B cell (primary cell): ENCODE data around the gene AATK. TPM values are rescaled to one million over a fixed set of nuclear protein-coding genes. Genes with fewer than 3 reads are reported as not detected.

Experiments used
- ATAC-seq: fragments of 200-7000 bp; cut with Tn5 transposase; one replicate; pipeline ENCODE4 v1.10.0; 2021; ENCODE audit warnings: low read depth, mild to moderate bottlenecking, moderate number of reproducible peaks, moderate library complexity
- CTCF ChIA-PET: fragments of 350-600 bp; sonication (Branson Sonifier 250); formaldehyde crosslinking; loops from one replicate; lab custom pipeline; 2021; ENCODE audit warnings: antibody characterized with exemption, inconsistent platforms; lab: Charles Lee
- POLR2A ChIA-PET: fragments of 350-600 bp; sonication (Branson Sonifier 250); formaldehyde crosslinking; loops from one replicate; lab custom pipeline; 2021; ENCODE audit warnings: antibody characterized with exemption; lab: Charles Lee
- DNase-seq: peaks from one replicate; pipeline ENCODE4 v3.0.0; 2013
- H2AFZ ChIP-seq: 2 replicates; pipeline ENCODE4 v1.6.1; 2012; ENCODE audit warnings: mild to moderate bottlenecking, low read depth, low read length; ENCODE audit not compliant: insufficient read depth, poor library complexity, severe bottlenecking
- H3K27ac ChIP-seq, 2 donors: 1 replicate in 1 of 2; 2 replicates in 1 of 2; pipeline ENCODE4 v1.5.1; 2012 to 2013; ENCODE audit warnings: low read length in 2 of 2, mild to moderate bottlenecking in 2 of 2, moderate library complexity in 1 of 2
- H3K27me3 ChIP-seq, 4 experiments: fragments of 200-600 bp in 1 of 4; sonication (generic) in 1 of 4; replicated peaks in 1 of 4; 1 replicate in 2 of 4; 2 replicates in 2 of 4; pipeline versions ENCODE4 v1.6.1 to v1.7.0; 2013 to 2016; ENCODE audit warnings: low read length in 3 of 4, mild to moderate bottlenecking in 2 of 4, mixed read lengths in 1 of 4, moderate library complexity in 1 of 4; ENCODE audit not compliant: insufficient read depth in 4 of 4, control insufficient read depth in 3 of 4; ENCODE audit errors: control extremely low read depth in 1 of 4
- H3K36me3 ChIP-seq, 2 experiments: replicated peaks in 1 of 2; 1 replicate in 1 of 2; 2 replicates in 1 of 2; pipeline versions ENCODE4 v1.6.1 to v1.7.1; 2013; ENCODE audit warnings: low read length in 1 of 2; ENCODE audit not compliant: insufficient read depth in 2 of 2, control insufficient read depth in 1 of 2; ENCODE audit errors: control extremely low read depth in 1 of 2, extremely low read depth in 1 of 2
- H3K4me1 ChIP-seq, 2 donors: fragments of 200-600 bp in 1 of 2; sonication (generic) in 1 of 2; 1 replicate in 1 of 2; 2 replicates in 1 of 2; pipeline versions ENCODE4 v1.5.1 to v1.6.1; 2013 to 2017; ENCODE audit warnings: low read length in 2 of 2; ENCODE audit not compliant: control insufficient read depth in 2 of 2, insufficient read depth in 2 of 2
- H3K4me2 ChIP-seq: replicated peaks from 2 replicates; pipeline ENCODE3; 2012; ENCODE audit warnings: mild to moderate bottlenecking, low read depth, low read length; ENCODE audit not compliant: poor library complexity, severe bottlenecking
- H3K4me3 ChIP-seq, 5 experiments: fragments of 200-600 bp in 1 of 5; sonication (generic) in 1 of 5; 1 replicate in 3 of 5; 2 replicates in 2 of 5; pipeline versions ENCODE4 v1.5.1 to v1.7.0; 2011 to 2016; ENCODE audit warnings: low read length in 4 of 5, mild to moderate bottlenecking in 4 of 5, low read depth in 2 of 5, control low read depth in 1 of 5, moderate library complexity in 1 of 5; ENCODE audit not compliant: insufficient read depth in 1 of 5; ENCODE audit errors: control extremely low read depth in 1 of 5, extremely low read depth in 1 of 5
- H3K79me2 ChIP-seq: fragments of 200-600 bp; sonication (generic); one replicate; pipeline ENCODE4 v1.6.0; 2016; ENCODE audit warnings: low read length; ENCODE audit not compliant: control insufficient read depth, insufficient read depth
- H3K9ac ChIP-seq: fragments of 200-600 bp; sonication (generic); 2 replicates; pipeline ENCODE4 v1.6.1; 2017; ENCODE audit warnings: mild to moderate bottlenecking, low read length, moderate library complexity
- H3K9me3 ChIP-seq, 3 donors: one replicate each; pipeline versions ENCODE4 v1.6.1 to v1.7.1; 2013; ENCODE audit warnings: low read length in 2 of 3; ENCODE audit not compliant: control insufficient read depth in 2 of 3, insufficient read depth in 1 of 3; ENCODE audit errors: control extremely low read depth in 1 of 3
- H4K20me1 ChIP-seq: 2 replicates; pipeline ENCODE4 v1.6.0; 2012; ENCODE audit warnings: mild to moderate bottlenecking, low read length; ENCODE audit not compliant: insufficient read depth, control insufficient read depth, poor library complexity, severe bottlenecking
- H3K27ac Mint-ChIP-seq: one replicate; pipeline ENCODE4 v1.8.0; 2021; ENCODE audit warnings: mixed read lengths
- H3K27me3 Mint-ChIP-seq: one replicate; pipeline ENCODE4 v1.8.0; 2021; ENCODE audit warnings: mixed read lengths
- H3K4me1 Mint-ChIP-seq: one replicate; pipeline ENCODE4 v1.8.0; 2021; ENCODE audit warnings: mixed read lengths
- H3K4me3 Mint-ChIP-seq: one replicate; pipeline ENCODE4 v1.8.0; 2021; ENCODE audit warnings: mixed read lengths
- H3K9me3 Mint-ChIP-seq: one replicate; pipeline ENCODE4 v1.8.0; 2022; ENCODE audit warnings: mixed read lengths; ENCODE audit not compliant: insufficient read depth
- EZH2 ChIP-seq: IDR thresholded peaks from 2 replicates; pipeline ENCODE4 v1.6.1; 2012; ENCODE audit warnings: borderline replicate concordance, low read depth, mild to moderate bottlenecking, moderate library complexity, low read length; ENCODE audit not compliant: insufficient read depth, poor library complexity, severe bottlenecking
- WGBS: methylation state at CpG from one replicate; pipeline ENCODE4 v1.1.5; 2013; ENCODE audit warnings: missing lambda C conversion rate; ENCODE audit not compliant: insufficient coverage; 5-methylcytosine and 5-hydroxymethylcytosine counted together
- intact Hi-C: fragments of 100-400 bp; cut with micrococcal nuclease; formaldehyde crosslinking; loops from one replicate; pipeline ENCODE4 v1.10.0; 2022
- polyA plus RNA-seq: library from polyadenylated mRNA; depleted of rRNA; stranded (reverse); fragments of >200 nt; gene quantifications from 2 replicates; pipeline ENCODE4 v1.2.3, GENCODE V29; 2012
- total RNA-seq, 2 donors: library from RNA; stranded (reverse); fragments of 120-200 nt in 1 of 2; gene quantifications; 1 replicate in 1 of 2; 2 replicates in 1 of 2; pipeline versions ENCODE4 v1.2.3 to v1.2.4, GENCODE V29; 2013 to 2022
- TF ChIP-seq, protein P1 (sequence below): fragments of 200-600 bp; IDR thresholded peaks from one replicate; pipeline ENCODE4 v1.8.0; 2022; ENCODE audit warnings: antibody characterized with exemption, mild to moderate bottlenecking

Gene AATK
- total and polyA plus RNA-seq, 2 donors (not counting 1 experiment from before 2014, with no cell fraction given), result 0.21 to 1.7 TPM

DNA sequence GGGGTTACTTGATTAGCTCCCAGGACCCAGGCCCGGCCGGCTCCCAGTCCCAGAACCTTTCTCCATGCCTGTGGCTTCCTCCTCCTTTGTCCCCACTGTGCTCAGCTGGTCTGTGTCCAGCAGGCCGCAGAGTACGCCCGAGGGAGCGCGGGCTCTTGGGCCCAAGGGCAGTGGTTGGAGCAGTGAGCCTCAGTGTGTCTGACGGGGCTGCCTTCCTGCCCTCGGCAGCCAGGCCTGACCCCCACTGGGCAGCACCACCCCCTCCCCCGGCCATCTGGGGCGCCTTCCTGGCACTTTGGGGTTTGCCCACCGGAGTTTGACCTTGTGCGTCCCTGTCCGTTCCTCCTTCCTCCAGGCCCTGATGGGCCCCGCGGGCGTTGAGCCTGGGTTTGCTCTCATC, 63.2 kb downstream of the AATK start:
- H4K20me1 ChIP-seq, result no peaks in the 10 kb centered on the region
- CTCF ChIA-PET, result interaction anchor here (0.7 to 5.3 kb wide), 5 partner anchors 80 to 676 kb away, joined by 3 to 36 read pairs (median 8); no protein-coding TSS in a partner anchor
- intact Hi-C loops, result no loop called here
- no peaks in the 10 kb centered on the region for H3K36me3 ChIP-seq
- H3K4me1 ChIP-seq, result peaks cover 0 to 7% of the 10 kb centered on the region in 2 donors
- H3K4me3 Mint-ChIP-seq, result no peak overlapping the region
- no peak overlapping the region for H3K4me3 ChIP-seq
- no peaks in the 10 kb centered on the region for H3K79me2 ChIP-seq
- POLR2A ChIA-PET, result no interaction called here
- TF ChIP-seq, protein P1, sequence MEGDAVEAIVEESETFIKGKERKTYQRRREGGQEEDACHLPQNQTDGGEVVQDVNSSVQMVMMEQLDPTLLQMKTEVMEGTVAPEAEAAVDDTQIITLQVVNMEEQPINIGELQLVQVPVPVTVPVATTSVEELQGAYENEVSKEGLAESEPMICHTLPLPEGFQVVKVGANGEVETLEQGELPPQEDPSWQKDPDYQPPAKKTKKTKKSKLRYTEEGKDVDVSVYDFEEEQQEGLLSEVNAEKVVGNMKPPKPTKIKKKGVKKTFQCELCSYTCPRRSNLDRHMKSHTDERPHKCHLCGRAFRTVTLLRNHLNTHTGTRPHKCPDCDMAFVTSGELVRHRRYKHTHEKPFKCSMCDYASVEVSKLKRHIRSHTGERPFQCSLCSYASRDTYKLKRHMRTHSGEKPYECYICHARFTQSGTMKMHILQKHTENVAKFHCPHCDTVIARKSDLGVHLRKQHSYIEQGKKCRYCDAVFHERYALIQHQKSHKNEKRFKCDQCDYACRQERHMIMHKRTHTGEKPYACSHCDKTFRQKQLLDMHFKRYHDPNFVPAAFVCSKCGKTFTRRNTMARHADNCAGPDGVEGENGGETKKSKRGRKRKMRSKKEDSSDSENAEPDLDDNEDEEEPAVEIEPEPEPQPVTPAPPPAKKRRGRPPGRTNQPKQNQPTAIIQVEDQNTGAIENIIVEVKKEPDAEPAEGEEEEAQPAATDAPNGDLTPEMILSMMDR, result no peak
- TF ChIP-seq EZH2, result no peak
- no peak for ATAC-seq
- H3K9ac ChIP-seq, result no peak overlapping the region
- 96% methylated on average over 17 of the region's 17 CpGs for WGBS
- no peak overlapping the region for H2AFZ ChIP-seq
- peaks cover 0 to 12% (median 0%) of the 10 kb centered on the region in 4 experiments for H3K27me3 ChIP-seq
- H3K27me3 Mint-ChIP-seq, result peaks cover 4% of the 10 kb centered on the region
- H3K4me1 Mint-ChIP-seq, result no peaks in the 10 kb centered on the region
- H3K27ac ChIP-seq, result no peak overlapping the region
- no peaks in the 10 kb centered on the region for H3K9me3 Mint-ChIP-seq
- H3K27ac Mint-ChIP-seq, result no peak overlapping the region
- DNase-seq, result no peak
- H3K4me2 ChIP-seq, result no peak overlapping the region
- no peaks in the 10 kb centered on the region for H3K9me3 ChIP-seq

DNA sequence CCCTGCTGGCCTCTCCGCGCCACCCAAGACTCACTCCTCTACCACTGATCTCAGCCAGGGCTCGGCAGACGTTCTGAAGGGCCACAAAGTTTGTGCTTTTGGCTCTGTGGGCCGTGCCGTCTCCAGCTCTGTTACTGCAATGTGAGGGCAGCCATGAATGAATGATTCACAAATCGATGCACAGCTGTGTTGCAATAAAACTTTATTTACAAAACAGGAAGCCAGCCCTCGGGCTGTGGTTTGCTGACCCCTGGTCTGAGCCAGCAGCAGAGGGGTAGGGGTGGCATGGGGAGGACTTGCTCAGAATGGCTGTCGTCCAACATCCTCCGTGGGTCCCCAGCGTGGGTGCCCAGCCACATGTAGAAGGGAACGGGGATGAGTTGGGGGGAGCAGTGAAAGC, 63.7 kb downstream of the AATK start:
- Mint-ChIP-seq H3K4me1 (no peaks in the 10 kb centered on the region), H3K4me3 (no peak overlapping the region), H3K27ac (no peak overlapping the region), H3K27me3 (peaks cover 4% of the 10 kb centered on the region), H3K9me3 (no peaks in the 10 kb centered on the region)
- H3K9me3 ChIP-seq, result no peaks in the 10 kb centered on the region
- POLR2A ChIA-PET, result no interaction called here
- no peak overlapping the region for H3K27ac ChIP-seq
- TF ChIP-seq, protein P1, result no peak
- TF ChIP-seq EZH2, result no peak
- H2AFZ ChIP-seq, result no peak overlapping the region
- ATAC-seq (no peak), DNase-seq (no peak)
- H3K4me1 ChIP-seq, result peaks cover 0 to 7% of the 10 kb centered on the region in 2 donors
- no peak overlapping the region for H3K9ac ChIP-seq
- H3K4me2 ChIP-seq, result no peak overlapping the region
- CTCF ChIA-PET, result interaction anchor here (0.7 to 5.3 kb wide), 9 partner anchors 10 to 706 kb away, joined by 3 to 36 read pairs (median 4); partner anchors contain the start of genes NDUFAF8 and TEPSIN
- H4K20me1 ChIP-seq, result no peaks in the 10 kb centered on the region
- H3K36me3 ChIP-seq, result no peaks in the 10 kb centered on the region
- no peak overlapping the region for H3K4me3 ChIP-seq
- WGBS, result 81% methylated on average over 11 of the region's 12 CpGs
- H3K27me3 ChIP-seq, result peaks cover 0 to 17% (median 1%) of the 10 kb centered on the region in 4 experiments
- intact Hi-C loops, result no loop called here
- no peaks in the 10 kb centered on the region for H3K79me2 ChIP-seq
